GM18517 (cell line): ENCODE results near the gene GRIN1.
"Not testable (repeated sequence)": the region's sequence is repeated elsewhere in the genome, so short reads cannot be mapped to it uniquely, and the experiment has no call there.

Experiments used
- ATAC-seq: cut with Tn5 transposase; IDR thresholded peaks from one replicate; pipeline ENCODE4 v1.9.1; 2021; ENCODE audit warnings: mild to moderate bottlenecking, moderate library complexity; ENCODE audit not compliant: unreplicated experiment

Gene GRIN1

DNA sequence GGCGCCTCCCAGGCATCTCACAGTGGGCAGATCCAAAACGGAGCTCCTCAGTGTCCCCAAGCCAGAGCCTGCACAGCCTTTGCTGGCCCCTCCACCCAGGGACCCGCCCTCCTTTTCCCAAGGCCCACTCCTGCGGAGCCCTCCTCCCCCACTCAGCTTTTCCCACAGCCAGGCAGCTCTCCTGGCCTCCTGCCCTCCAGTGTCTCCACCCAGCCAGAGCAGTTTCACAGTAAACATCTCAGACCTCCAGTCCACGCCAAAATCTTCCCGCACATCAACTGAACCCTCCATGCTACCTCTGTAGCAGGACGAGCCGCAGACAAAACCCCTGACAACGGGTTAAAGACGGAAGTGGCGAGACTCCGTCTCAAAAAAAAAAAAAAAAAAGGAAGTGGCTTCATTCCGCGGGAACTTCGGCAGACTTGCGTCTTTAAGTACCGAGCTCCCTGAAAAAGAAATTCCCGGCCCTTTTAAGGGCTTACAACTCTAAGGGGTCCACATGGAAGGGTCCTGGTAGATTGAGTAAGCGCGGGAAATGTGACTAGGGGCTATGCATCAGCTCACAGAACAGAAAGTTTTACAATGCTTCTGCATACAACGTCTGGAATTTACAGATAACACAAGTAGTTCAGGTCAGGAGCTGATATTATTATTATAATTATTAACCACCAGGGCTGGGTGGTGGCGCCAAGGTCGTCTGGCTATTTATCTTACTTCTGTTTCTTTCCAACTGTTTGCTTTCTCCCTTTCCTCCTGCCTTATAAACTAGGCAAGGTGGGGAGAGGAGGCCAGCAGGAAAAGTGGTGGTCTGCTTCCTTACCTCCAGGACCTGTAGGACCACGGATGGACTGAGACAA, 11.4 kb upstream of the GRIN1 start:
- no peak for ATAC-seq

DNA sequence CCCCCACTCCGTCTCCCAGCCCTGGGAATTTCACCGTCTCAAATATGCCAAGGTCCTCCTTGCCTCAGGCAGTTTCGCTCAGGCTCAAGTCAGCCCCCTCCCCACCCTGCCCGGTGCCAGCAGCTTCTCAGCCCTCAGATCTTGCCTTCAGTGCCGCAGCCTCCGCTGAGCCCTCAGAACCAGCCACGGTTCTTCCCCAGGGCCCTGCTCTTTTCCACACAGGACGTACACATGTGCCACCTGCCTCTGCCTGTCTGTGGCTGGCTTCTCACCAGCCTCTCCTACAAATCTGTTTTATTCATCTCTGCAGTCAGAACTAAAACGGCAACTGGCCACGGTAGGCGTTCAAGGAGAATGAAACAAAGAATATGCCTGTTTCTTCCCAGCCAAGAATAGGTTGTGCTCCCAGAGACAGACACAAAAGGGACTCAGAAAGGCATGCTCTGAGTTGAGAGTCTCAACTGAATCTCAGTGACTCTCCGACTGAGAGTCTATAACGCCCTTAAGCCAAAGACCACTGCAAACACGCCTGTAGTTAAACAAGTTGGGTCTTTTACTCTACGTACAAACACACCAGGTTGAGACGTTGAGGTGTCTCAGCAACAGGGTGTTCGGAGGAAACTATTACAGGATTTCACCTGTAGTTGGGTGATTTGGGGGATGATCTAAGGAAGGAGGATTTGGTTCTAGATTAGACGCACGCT, 10.6 kb upstream of the GRIN1 start:
- no peak for ATAC-seq

DNA sequence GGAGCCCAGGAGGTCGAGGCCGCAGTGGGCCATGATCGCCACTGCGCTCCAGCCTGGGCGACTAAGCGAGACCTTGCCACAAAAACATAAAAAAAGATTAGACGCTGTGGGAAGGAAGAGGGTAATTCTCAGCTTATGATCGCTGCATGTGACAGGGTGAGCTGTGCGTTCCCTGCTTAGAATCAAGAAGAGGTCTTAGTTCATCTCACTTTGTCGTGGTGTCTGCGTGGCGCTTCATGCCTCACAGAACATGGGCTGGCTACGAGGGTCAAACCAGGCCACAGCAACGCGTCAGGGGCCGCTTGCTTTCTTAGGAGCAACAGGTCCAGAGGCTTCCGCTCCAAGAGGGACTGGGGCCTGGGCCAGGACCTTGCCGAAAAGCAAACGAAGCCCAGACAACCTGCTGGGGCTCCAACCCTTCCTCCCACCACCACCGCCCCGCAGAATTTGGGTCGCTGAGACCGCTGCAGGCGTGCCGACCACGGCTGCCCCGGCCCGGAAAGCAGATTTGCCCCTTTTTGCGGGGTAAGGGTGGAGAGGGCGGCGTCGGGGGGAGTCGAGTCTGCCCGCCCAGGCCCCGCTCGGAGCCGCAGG, 10.0 kb upstream of the GRIN1 start:
- peak; percentile 12 for ATAC-seq

DNA sequence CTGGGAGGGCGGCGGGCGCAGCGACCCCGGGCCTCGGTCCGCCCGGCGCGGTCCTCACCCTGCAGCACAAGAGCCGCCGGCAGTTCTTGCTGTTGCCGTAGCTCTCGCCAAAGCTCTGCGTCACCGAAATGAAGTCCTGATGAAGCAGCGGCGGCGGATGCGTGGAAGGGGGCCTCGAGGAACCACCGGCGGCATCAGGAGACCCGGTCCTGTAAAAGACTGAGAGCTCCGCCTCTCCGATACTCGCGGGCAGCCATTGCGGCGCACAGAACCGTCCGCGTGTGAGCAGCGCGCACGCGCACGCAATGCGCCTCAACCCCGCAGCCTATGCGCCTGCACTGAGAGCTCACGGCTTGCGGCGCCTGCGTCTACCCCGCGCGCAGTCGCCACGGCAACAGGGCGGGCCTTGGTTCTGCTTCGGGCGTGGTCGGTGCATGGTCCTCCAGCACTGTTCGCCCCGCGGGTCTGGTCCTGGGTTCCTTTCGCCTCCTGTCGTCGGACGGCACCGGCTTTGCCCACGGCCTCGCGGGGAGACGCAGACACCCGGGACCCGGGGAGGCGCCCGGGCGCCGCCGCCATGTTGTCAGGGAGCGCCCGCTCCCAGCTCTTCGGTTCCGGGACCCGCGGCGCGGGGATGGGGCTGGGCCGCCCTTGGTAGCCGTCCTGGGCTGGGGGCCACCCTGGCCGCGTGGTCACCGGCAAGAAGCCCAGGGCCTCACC, 9.3 kb upstream of the GRIN1 start:
- peak; percentile 63 for ATAC-seq

DNA sequence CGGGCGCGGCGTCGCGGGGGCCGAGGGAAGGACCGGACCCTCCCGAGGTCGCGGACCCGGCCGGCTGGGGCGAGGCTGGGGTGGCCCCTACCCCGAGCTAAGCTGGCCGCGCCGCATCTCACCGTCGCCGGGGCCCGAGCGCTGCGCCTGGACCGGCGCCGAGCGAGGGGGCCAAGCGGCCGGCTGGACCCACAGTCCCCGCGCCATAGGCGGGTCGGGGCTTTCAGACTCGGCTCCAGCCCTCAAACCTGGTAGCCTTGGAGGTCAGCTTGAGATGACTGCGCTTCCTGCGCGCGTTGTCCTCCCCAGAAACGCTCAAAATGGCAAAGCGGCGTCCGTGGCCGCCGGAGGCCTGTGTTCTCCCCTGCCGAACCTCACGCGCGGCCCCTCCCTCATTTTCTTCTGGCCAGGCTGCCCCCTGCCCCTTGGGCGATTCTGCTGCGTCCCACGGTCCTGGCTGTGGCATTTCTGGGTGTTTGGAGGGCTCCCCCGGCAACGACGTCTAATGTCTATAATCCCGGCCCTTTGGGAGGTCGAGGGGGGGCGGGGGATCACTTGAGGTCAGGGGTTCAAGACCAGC, 8.7 kb upstream of the GRIN1 start:
- ATAC-seq = peak; percentile 4

DNA sequence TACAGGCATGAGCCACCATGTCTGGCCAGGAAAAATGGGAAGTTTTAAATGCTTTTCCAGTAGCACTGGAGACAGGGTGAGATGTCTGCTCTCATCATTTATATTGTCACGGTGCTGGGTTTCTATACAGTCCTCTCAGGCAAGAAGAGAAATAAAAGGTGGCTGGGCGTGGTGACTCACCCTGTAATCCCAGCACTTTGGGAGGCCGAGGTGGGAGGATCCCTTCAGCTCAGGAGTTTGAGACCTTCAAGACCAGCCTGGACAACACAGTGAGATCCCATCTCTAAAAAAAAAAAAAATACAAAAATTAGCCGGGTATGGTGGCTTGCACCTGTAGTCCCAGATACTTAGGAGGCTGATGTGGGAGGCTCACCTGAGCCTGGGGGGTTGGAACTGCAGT, 4.8 kb upstream of the GRIN1 start:
- ATAC-seq = no peak

GRCh38 chr9:137135154-137135553, 3.8 kb upstream of the GRIN1 start:
- ATAC-seq = not testable (repeated sequence)

DNA sequence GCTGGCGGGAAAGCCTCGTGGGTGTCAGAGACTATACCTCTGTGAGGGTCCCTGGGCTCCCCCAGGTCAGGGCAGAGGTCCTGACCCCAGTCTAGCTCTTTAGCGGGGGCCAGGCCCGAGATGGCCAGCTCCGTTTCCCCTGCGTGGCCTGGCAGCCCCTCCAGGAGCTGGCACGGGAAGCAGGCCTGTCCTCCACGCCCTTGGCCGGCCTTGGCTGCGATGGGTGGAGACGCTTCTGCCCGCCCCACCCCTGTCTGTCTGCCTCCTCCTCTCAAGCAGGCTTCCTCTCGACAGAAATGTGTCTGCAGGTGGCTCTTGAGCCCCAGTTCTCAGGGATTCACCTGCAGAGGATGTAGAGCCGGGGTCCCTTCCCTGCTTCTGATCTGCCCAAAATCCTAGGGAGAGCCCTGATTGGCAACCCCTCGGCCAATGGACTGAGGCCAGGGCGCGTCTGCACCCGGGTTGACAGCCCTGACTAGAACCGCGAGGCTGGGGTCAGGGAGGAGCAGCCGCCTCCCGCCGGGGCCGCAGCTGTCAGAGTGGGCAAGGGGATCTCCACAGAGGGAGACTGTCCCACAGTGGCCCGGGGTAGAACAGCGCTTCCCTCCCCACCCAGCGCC, 2.6 kb upstream of the GRIN1 start:
- no peak for ATAC-seq

DNA sequence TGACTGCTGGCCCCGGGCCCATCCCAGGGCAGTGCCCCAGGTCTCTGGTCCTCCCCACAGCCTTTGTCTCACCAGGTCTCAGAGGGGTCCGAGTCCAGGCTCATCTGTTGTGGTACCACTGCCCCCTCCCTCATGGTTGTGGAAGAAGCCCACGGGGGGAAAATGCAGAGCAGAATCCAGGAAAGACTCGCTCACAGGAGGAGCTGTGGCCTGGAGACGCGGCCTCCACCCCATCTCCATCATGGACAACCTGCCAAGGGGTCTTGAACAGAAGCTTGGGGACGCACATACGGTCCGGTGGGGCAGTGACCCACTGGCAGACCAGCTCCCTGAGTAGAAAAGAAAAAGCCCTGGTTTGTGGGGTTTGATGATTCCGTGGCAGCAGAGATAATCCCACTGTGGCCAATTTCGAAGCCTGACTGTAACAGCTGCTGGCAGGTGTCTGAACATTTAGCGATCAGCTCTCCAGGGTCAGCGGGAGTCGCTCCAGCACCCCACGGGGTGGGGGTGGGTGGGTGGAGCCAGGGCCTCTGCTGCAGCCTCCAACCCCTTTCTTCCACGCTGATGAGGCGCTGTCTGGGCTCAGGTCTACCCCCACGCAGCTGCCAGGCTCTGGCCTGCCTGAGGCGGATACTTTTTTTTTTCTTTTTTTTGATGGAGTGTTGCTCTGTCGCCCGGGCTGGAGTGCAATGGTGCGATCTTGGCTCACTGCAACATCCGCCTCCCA, 1.9 kb upstream of the GRIN1 start:
- no peak for ATAC-seq

DNA sequence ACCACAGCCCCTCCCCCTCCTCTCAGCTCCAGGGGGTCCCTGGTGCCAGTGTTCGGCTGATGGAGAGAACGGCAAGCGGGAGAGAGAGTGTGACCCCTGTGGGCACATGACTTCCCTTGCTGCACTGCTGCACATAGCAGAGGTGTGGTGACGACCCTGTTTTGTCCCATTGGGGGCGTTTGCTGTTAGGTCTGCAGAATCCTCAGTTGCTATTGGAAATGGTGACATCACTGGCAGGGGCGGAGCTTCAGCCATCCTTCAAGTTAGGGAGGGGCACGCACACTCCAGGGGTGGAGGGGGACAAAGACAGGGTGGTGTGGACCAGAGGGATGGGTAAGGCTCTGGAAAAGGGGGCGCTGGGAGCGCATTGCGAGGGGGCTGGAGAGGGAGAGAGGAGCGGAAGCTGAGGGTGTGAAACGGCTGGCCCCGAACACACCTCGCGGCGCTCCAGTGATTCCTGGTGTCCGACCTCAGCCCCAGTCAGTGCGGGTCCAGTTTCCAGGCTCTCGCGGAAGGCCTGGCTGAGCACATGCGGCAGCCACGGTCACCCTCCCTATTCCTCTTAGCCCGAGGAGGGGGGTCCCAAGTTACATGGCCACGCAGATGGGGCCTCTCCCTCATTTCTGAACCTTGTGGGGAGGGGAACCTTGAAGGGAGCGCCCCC, 764 bp upstream of the GRIN1 start:
- no peak for ATAC-seq

DNA sequence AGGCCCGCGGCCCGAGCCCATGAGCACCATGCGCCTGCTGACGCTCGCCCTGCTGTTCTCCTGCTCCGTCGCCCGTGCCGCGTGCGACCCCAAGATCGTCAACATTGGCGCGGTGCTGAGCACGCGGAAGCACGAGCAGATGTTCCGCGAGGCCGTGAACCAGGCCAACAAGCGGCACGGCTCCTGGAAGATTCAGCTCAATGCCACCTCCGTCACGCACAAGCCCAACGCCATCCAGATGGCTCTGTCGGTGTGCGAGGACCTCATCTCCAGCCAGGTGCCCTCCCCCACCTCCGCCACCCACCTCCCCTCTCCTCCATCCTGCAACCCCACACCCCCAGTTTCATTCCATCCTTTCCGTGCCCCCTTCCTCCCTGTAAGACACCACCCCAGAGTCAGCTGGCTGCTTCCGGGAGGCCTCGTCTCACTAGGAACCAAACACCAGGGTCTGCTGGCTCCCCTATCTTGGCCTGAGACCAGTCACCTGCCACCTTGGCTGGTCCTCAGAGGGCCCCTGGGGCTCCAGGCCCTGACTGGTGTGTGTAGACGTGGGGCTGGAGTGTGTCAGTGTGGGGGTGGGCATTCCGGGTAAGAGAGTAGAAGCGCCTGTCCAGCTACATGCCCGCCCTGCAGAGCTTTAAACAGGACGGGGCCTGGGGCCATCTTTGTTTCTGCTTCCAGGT, 655 bp downstream of the GRIN1 start:
- ATAC-seq = no peak

DNA sequence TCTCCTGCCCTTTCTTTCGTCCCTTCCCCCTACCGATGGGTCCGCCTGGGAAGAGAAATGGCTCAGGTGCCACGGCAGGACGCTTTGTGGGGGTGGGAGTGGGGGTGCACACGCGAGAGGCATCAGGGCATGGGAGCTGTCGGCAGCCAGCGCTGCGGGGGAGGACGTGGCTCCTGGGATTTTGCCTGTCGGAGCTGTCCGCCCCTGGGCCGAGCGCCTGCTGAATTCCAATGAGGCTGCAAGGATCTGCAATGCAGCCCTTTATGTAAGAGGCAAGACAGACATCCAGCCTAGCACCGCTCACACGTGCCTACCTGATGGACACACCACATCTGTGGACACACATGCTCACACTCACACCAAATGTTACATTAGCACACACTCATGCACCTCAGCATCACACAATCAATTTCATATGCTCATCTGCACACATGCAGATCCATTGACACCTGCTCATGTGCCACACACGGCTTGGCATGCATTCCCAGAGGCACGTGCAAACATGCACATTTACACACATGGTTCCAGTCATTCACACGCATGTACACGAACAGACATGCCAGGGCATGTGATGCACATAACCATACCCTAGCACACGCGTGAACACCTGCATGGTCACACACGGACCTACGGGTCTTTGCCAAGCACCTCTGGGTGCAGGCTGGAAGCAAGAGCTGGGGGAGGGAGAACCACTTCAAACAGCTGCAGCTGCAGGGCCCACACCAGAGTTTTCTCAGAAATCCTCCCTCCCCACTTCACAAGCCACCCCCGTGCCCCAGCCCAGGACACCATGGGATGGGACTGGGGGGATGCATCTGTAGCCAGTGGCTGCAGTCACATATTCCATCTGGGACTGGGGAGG, 1.4 kb downstream of the GRIN1 start:
- ATAC-seq = no peak

GRCh38 chr9:137141050-137141810, 2.3 kb downstream of the GRIN1 start:
- ATAC-seq = no peak

- no peak for ATAC-seq
Observed at GRCh38 chr9:137141976-137142936, 3.3 kb downstream of the GRIN1 start.

DNA sequence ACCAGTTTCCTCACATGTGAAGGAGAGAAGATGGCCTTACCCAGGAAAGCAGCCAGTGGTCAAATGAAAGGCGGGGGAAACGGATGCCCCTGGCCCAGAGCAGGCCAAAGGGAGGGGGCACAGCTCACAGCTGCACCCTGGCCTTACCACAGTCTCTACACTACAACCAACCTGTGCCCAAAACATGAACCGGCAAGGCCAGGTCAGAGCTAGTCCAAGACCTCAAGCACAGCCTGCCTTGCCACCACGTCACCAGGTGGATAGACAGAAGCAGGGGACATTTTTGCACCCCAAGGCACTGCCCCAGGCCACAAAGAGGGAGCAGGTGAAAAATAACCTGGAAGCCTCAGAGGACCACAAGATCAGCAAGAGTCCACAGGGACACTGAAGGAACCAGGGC, 4.5 kb downstream of the GRIN1 start:
- no peak for ATAC-seq
